ENCODE results near the gene MAML3. TPM values are rescaled to one million over a fixed set of nuclear protein-coding genes. Genes with fewer than 3 reads are reported as not detected.
A peak's percentile ranks its signal among the peaks of the same experiment; 100 is the strongest.

MAML3 gene
- total RNA-seq, 5 donors from 2014 or later (not counting 1 experiment from before 2014, with no cell fraction given): 2.0 to 3.4 (median 2.7) TPM

DNA sequence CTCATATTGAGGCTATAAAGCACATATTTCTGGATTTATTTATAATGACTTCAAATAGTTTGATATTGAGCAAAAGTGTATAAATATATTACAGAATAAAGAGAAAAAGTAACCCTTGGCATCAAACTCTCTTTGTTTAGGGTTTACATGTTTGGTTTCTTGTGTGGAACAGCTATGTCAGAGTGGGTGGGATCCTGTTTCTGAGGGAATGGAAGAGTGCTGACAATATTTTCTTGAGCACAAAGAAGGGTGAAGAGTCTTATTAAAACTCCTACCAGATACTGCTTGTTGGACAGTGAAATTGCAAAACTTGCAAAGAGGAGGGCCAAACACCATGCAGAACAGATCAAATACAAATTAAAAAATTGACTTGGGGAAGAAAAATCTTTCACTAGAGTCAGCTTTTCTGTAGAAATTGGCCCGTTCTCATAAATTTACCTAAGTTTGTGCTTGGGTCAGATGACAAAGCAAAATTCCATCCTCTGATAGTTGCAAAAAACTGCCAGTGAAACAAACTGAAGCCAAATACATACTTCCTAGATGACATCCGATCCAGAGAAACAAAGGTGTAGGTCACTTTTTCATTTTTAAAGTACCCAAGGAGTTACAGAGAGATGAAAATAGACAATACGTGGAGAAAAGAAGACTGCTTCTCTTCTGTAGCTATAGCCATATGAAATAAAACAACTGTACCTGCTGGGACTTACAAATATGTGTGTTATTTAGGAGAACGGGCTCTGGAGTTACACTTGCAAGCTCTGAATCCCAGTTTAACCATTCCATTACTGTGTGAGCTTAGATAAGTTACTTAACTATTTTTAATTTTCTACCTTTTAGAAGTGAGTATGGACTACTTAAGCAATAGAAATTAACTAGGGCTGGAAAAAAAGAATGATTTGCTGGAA lies 133.3 kb downstream of the MAML3 start:
- no peaks in the 10 kb centered on the region for H3K27me3 Mint-ChIP-seq
- H3K4me1 Mint-ChIP-seq: peaks cover 0 to 2% (median 0%) of the 10 kb centered on the region in 3 donors
- ATAC-seq (replicated peaks in 1 of 4): no peak
- 60% methylated on average over 1 of the region's 4 CpGs for WGBS (ENCODE audit: insufficient coverage)
- Histone ChIP-seq H3K4me1 (ENCODE audit: control insufficient read depth in 1 of 2, extremely low read depth in 1 of 2, insufficient read depth in 2 of 2, low read length in 2 of 2) (no peaks in the 10 kb centered on the region), H3K9me3 (no peaks in the 10 kb centered on the region), H3K4me3 (ENCODE audit: control insufficient read depth in 1 of 2, extremely low read depth in 1 of 2, low read length in 1 of 2) (no peak overlapping the region), H3K27me3 (replicated peaks in 1 of 2; ENCODE audit: control insufficient read depth in 2 of 2, extremely low read depth in 1 of 2, insufficient read depth in 2 of 2, low read length in 1 of 2) (no peaks in the 10 kb centered on the region), H3K27ac (ENCODE audit: low read length) (no peak overlapping the region), H3K36me3 (ENCODE audit: control insufficient read depth in 2 of 2, extremely low read depth in 1 of 2, insufficient read depth in 1 of 2, low read length in 1 of 2) (no peaks in the 10 kb centered on the region)
- no peaks in the 10 kb centered on the region for H3K9me3 Mint-ChIP-seq
- no peak overlapping the region for H3K27ac Mint-ChIP-seq
- CTCF ChIA-PET: interaction anchor here (1.0 to 1.3 kb wide), 2 partner anchors 29 to 234 kb away, joined by 3 read pairs; no protein-coding TSS in a partner anchor
- no peak for DNase-seq
- H3K36me3 Mint-ChIP-seq: no peaks in the 10 kb centered on the region
- H3K4me3 Mint-ChIP-seq: no peak overlapping the region
- POLR2A ChIA-PET: no interaction called here

DNA sequence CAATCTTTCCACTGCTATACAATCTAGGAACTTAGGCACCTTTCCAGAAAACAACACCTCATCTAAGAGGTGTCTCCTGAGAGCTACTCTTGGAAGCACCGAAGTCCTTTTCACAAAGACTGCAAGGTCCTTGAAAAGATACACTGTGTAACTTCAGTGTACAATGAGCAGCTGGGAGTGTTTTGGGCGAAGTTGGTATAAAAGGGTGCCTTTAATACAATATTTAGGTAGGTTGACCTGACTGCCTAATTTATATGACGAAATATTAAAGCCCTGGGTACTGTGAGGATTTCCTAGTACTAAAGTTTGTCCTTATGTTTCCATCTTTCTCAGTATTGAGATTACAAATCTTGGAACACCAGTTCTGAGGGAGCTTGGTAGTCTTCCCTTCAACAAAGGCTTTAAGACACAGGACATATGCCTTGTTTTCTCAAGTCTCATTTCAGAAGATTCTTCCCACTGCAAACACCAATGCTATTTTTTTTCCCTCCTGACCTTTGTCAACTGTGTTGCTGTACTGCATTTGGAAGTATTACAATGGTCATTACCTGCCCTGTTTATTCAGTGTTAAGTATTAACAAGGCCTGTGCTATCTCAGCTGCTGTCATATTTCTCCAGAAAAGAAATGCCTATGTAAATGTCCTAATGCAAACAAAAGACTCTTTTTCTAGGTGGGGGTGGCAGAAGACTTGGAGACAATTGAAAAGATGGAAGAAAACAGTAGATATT lies 134.2 kb downstream of the MAML3 start:
- ATAC-seq (replicated peaks in 1 of 4): no peak
- POLR2A ChIA-PET: no interaction called here
- Mint-ChIP-seq H3K9me3 (no peaks in the 10 kb centered on the region), H3K4me3 (no peak overlapping the region), H3K36me3 (no peaks in the 10 kb centered on the region), H3K27me3 (no peaks in the 10 kb centered on the region), H3K4me1 (peaks cover 0 to 2% (median 0%) of the 10 kb centered on the region in 3 donors), H3K27ac (no peak overlapping the region)
- WGBS (ENCODE audit: insufficient coverage): 67% methylated on average over 2 of the region's 3 CpGs
- Histone ChIP-seq H3K4me1 (ENCODE audit: control insufficient read depth in 1 of 2, extremely low read depth in 1 of 2, insufficient read depth in 2 of 2, low read length in 2 of 2) (no peaks in the 10 kb centered on the region), H3K36me3 (ENCODE audit: control insufficient read depth in 2 of 2, extremely low read depth in 1 of 2, insufficient read depth in 1 of 2, low read length in 1 of 2) (no peaks in the 10 kb centered on the region), H3K27me3 (replicated peaks in 1 of 2; ENCODE audit: control insufficient read depth in 2 of 2, extremely low read depth in 1 of 2, insufficient read depth in 2 of 2, low read length in 1 of 2) (no peaks in the 10 kb centered on the region), H3K9me3 (no peaks in the 10 kb centered on the region), H3K27ac (ENCODE audit: low read length) (no peak overlapping the region), H3K4me3 (ENCODE audit: control insufficient read depth in 1 of 2, extremely low read depth in 1 of 2, low read length in 1 of 2) (no peak overlapping the region)
- CTCF ChIA-PET: interaction anchor here in 1 of 2 donors (1.0 kb wide), 1 partner anchor 235 kb away, joined by 3 read pairs; no protein-coding TSS in a partner anchor
- DNase-seq: no peak

GRCh38 chr4:140018931-140019618 lies 134.9 kb downstream of the MAML3 start:
- ChIA-PET CTCF (interaction anchor here (0.6 to 1.0 kb wide), 2 partner anchors 236 to 329 kb away, joined by 3 read pairs; no protein-coding TSS in a partner anchor), POLR2A (no interaction called here)
- WGBS (ENCODE audit: insufficient coverage): 44% methylated on average over 1 of the region's 3 CpGs
- no peaks in the 10 kb centered on the region for H3K9me3 Mint-ChIP-seq
- Histone ChIP-seq H3K27ac (ENCODE audit: low read length) (no peak overlapping the region), H3K4me3 (ENCODE audit: control insufficient read depth in 1 of 2, extremely low read depth in 1 of 2, low read length in 1 of 2) (no peak overlapping the region), H3K4me1 (ENCODE audit: control insufficient read depth in 1 of 2, extremely low read depth in 1 of 2, insufficient read depth in 2 of 2, low read length in 2 of 2) (no peaks in the 10 kb centered on the region), H3K27me3 (replicated peaks in 1 of 2; ENCODE audit: control insufficient read depth in 2 of 2, extremely low read depth in 1 of 2, insufficient read depth in 2 of 2, low read length in 1 of 2) (no peaks in the 10 kb centered on the region), H3K36me3 (ENCODE audit: control insufficient read depth in 2 of 2, extremely low read depth in 1 of 2, insufficient read depth in 1 of 2, low read length in 1 of 2) (no peaks in the 10 kb centered on the region), H3K9me3 (no peaks in the 10 kb centered on the region)
- H3K27me3 Mint-ChIP-seq: peaks cover 0 to under 1% of the 10 kb centered on the region in 2 donors
- no peak overlapping the region for H3K27ac Mint-ChIP-seq
- peaks cover 0 to 2% (median 0%) of the 10 kb centered on the region in 3 donors for H3K4me1 Mint-ChIP-seq
- no peaks in the 10 kb centered on the region for H3K36me3 Mint-ChIP-seq
- DNase-seq (no peak), ATAC-seq (replicated peaks in 1 of 4) (no peak)
- H3K4me3 Mint-ChIP-seq: no peak overlapping the region

- H3K27ac ChIP-seq (ENCODE audit: low read length): no peak overlapping the region
- H3K4me3 Mint-ChIP-seq: no peak overlapping the region
- H3K9me3 ChIP-seq: no peaks in the 10 kb centered on the region
- peaks cover 0 to 10% of the 10 kb centered on the region in 2 donors for H3K27me3 Mint-ChIP-seq
- no peak overlapping the region for H3K27ac Mint-ChIP-seq
- no CpG with 5 or more reads among the region's 5 CpGs for WGBS (ENCODE audit: insufficient coverage)
- no peak overlapping the region for H3K4me3 ChIP-seq (ENCODE audit: control insufficient read depth in 1 of 2, extremely low read depth in 1 of 2, low read length in 1 of 2)
- no peaks in the 10 kb centered on the region for H3K9me3 Mint-ChIP-seq
- no peaks in the 10 kb centered on the region for H3K27me3 ChIP-seq (replicated peaks in 1 of 2; ENCODE audit: control insufficient read depth in 2 of 2, extremely low read depth in 1 of 2, insufficient read depth in 2 of 2, low read length in 1 of 2)
- no peaks in the 10 kb centered on the region for H3K4me1 ChIP-seq (ENCODE audit: control insufficient read depth in 1 of 2, extremely low read depth in 1 of 2, insufficient read depth in 2 of 2, low read length in 2 of 2)
- CTCF ChIA-PET: interaction anchor here (0.9 to 1.3 kb wide), 2 partner anchors 8 to 35 kb away, joined by 3 read pairs; no protein-coding TSS in a partner anchor
- POLR2A ChIA-PET: no interaction called here
- H3K36me3 Mint-ChIP-seq: no peaks in the 10 kb centered on the region
- ATAC-seq (replicated peaks in 1 of 4) (no peak), DNase-seq (no peak)
- H3K36me3 ChIP-seq (ENCODE audit: control insufficient read depth in 2 of 2, extremely low read depth in 1 of 2, insufficient read depth in 1 of 2, low read length in 1 of 2): no peaks in the 10 kb centered on the region
- peaks cover 6 to 9% (median 9%) of the 10 kb centered on the region in 3 donors for H3K4me1 Mint-ChIP-seq
Observed at GRCh38 chr4:140014284-140014683, 139.7 kb downstream of the MAML3 start.

- H3K4me1 ChIP-seq (ENCODE audit: control insufficient read depth in 1 of 2, extremely low read depth in 1 of 2, insufficient read depth in 2 of 2, low read length in 2 of 2): no peaks in the 10 kb centered on the region
- no peaks in the 10 kb centered on the region for H3K27me3 ChIP-seq (replicated peaks in 1 of 2; ENCODE audit: control insufficient read depth in 2 of 2, extremely low read depth in 1 of 2, insufficient read depth in 2 of 2, low read length in 1 of 2)
- 63% methylated on average over 7 of the region's 11 CpGs for WGBS (ENCODE audit: insufficient coverage)
- H3K4me3 ChIP-seq (ENCODE audit: control insufficient read depth in 1 of 2, extremely low read depth in 1 of 2, low read length in 1 of 2): no peak overlapping the region
- Mint-ChIP-seq H3K4me3 (no peak overlapping the region), H3K9me3 (no peaks in the 10 kb centered on the region), H3K4me1 (peaks cover 6 to 9% (median 7%) of the 10 kb centered on the region in 3 donors), H3K27ac (no peak overlapping the region), H3K27me3 (peaks cover 0 to 10% of the 10 kb centered on the region in 2 donors), H3K36me3 (no peaks in the 10 kb centered on the region)
- H3K9me3 ChIP-seq: no peaks in the 10 kb centered on the region
- ATAC-seq (replicated peaks in 1 of 4): peak; percentile 61 to 97 (median 80)
- ChIA-PET POLR2A (interaction anchor here in 1 of 2 donors (0.6 kb wide), 1 partner anchor 39 kb away, joined by 3 read pairs; no protein-coding TSS in a partner anchor), CTCF (interaction anchor here (0.7 to 2.6 kb wide), 16 partner anchors 10 to 409 kb away, joined by 3 to 32 read pairs (median 4); no protein-coding TSS in a partner anchor)
- H3K36me3 ChIP-seq (ENCODE audit: control insufficient read depth in 2 of 2, extremely low read depth in 1 of 2, insufficient read depth in 1 of 2, low read length in 1 of 2): no peaks in the 10 kb centered on the region
- H3K27ac ChIP-seq (ENCODE audit: low read length): no peak overlapping the region
- peak; percentile 18 to 78 (median 51) for DNase-seq
Observed at GRCh38 chr4:140012688-140013486, 141.1 kb downstream of the MAML3 start.

Measured in T-cell (primary cell).